OCI-LY7 (cell line): ENCODE results near the gene PRLHR. TPM values are rescaled to one million over a fixed set of nuclear protein-coding genes. Genes with fewer than 3 reads are reported as not detected.

Source experiments
- BruUV-seq: library from RNA; stranded (reverse); fragments of 400-500 nt; replicated peaks from 2 replicates; lab custom pipeline; 2021; lab: Mats Ljungman, UMichigan
- CTCF ChIA-PET: fragments of 300-600 bp; sonication (Branson Sonifier 250); formaldehyde crosslinking; loops from one replicate; lab custom pipeline; 2022; ENCODE audit warnings: antibody characterized with exemption; ENCODE audit not compliant: unreplicated experiment; lab: Charles Lee
- POLR2A ChIA-PET: fragments of 300-600 bp; sonication (Branson Sonifier 250); formaldehyde crosslinking; loops from one replicate; lab custom pipeline; 2022; ENCODE audit warnings: antibody characterized with exemption; lab: Charles Lee
- DNase-seq: peaks from one replicate; pipeline ENCODE4 v3.0.0-alpha.2; 2015; ENCODE audit warnings: low spot score
- H2AFZ ChIP-seq: fragments of 200-600 bp; sonication (generic), shearing (Covaris generic); 2 replicates; pipeline ENCODE4 v1.6.1; 2014; ENCODE audit warnings: mild to moderate bottlenecking, antibody characterized with exemption, low read length, moderate library complexity
- H3K27ac ChIP-seq: fragments of 200-600 bp; sonication (generic); 2 replicates; pipeline ENCODE4 v1.5.1; 2014; ENCODE audit warnings: mixed run types, low read depth, mild to moderate bottlenecking, moderate library complexity, low read length, inconsistent platforms; ENCODE audit not compliant: poor library complexity, severe bottlenecking
- H3K36me3 ChIP-seq: fragments of 200-600 bp; sonication (generic); 2 replicates; pipeline ENCODE4 v1.6.1; 2014; ENCODE audit warnings: mild to moderate bottlenecking, antibody characterized with exemption, low read length, moderate library complexity, mixed read lengths; ENCODE audit not compliant: insufficient read depth
- H3K4me1 ChIP-seq: fragments of 200-600 bp; sonication (generic); 2 replicates; pipeline ENCODE4 v1.5.1; 2014; ENCODE audit warnings: mild to moderate bottlenecking, low read length; ENCODE audit not compliant: insufficient read depth, poor library complexity, severe bottlenecking
- H3K4me2 ChIP-seq: fragments of 200-600 bp; sonication (generic); 2 replicates; pipeline ENCODE4 v1.6.1; 2014; ENCODE audit warnings: mild to moderate bottlenecking, low read length
- H3K4me3 ChIP-seq: fragments of 200-600 bp; sonication (generic); 2 replicates; pipeline ENCODE4 v1.5.1; 2014; ENCODE audit warnings: mild to moderate bottlenecking, low read depth, low read length; ENCODE audit not compliant: poor library complexity, severe bottlenecking
- H3K79me2 ChIP-seq: fragments of 200-600 bp; sonication (generic); 2 replicates; pipeline ENCODE4 v1.6.1; 2016; ENCODE audit warnings: low read depth, mild to moderate bottlenecking, low read length, moderate library complexity, mixed read lengths; ENCODE audit not compliant: insufficient read depth
- H3K9me2 ChIP-seq: fragments of 200-600 bp; sonication (generic); 2 replicates; pipeline ENCODE4 v1.6.1; 2016; ENCODE audit warnings: mild to moderate bottlenecking, low read length, mixed read lengths; ENCODE audit not compliant: insufficient read depth
- H3K9me3 ChIP-seq: fragments of 200-600 bp; sonication (generic); 2 replicates; pipeline ENCODE4 v1.6.1; 2014; ENCODE audit warnings: mild to moderate bottlenecking, mixed run types, low read length, mixed read lengths
- H4K20me1 ChIP-seq: fragments of 200-600 bp; sonication (generic); 2 replicates; pipeline ENCODE4 v1.6.1; 2014; ENCODE audit warnings: mild to moderate bottlenecking, antibody characterized with exemption, low read length, moderate library complexity, mixed read lengths; ENCODE audit not compliant: insufficient read depth
- CTCF ChIP-seq: fragments of 200-600 bp; sonication (generic); conservative IDR thresholded peaks from 2 replicates; pipeline ENCODE4 v1.5.1; 2014; ENCODE audit warnings: mild to moderate bottlenecking, antibody characterized with exemption, low read length, moderate library complexity, mixed read lengths
- EZH2phosphoT487 ChIP-seq: fragments of 200-600 bp; sonication (generic); IDR thresholded peaks from 2 replicates; pipeline ENCODE4 v1.6.1; 2018; ENCODE audit warnings: low read depth, borderline replicate concordance, mild to moderate bottlenecking, mixed run types, antibody characterized with exemption, low read length, moderate library complexity, mixed read lengths
- intact Hi-C: fragments of 100-400 bp; cut with micrococcal nuclease; formaldehyde crosslinking; loops from one replicate; pipeline ENCODE4 v1.10.0; 2022; ENCODE audit not compliant: unreplicated experiment
- total RNA-seq, 2 experiments: library from RNA; depleted of rRNA in 1 of 2; stranded (reverse); fragments of >200 nt in 1 of 2; shearing (Covaris generic) in 1 of 2; gene quantifications; 2 replicates each; pipeline ENCODE4 v1.2.3, GENCODE V29; 2014 to 2022

Gene PRLHR
- total RNA-seq, 2 experiments from 2014 or later, result not detected

GRCh38 chr10:118581340-118581739 lies 14.1 kb downstream of the PRLHR start:
- H3K79me2 ChIP-seq, result no peaks in the 10 kb centered on the region
- ChIA-PET POLR2A (no interaction called here), CTCF (no interaction called here)
- no peak overlapping the region for H3K4me3 ChIP-seq
- H3K36me3 ChIP-seq, result no peaks in the 10 kb centered on the region
- DNase-seq, result no peak
- H3K4me2 ChIP-seq, result no peak overlapping the region
- no TSS peak for BruUV-seq
- no peak overlapping the region for H3K27ac ChIP-seq
- intact Hi-C loops, result no loop called here
- H2AFZ ChIP-seq, result no peak overlapping the region
- H3K9me3 ChIP-seq, result no peaks in the 10 kb centered on the region; the same call in 1 of the 2 replicates
- no peaks in the 10 kb centered on the region for H3K4me1 ChIP-seq
- TF ChIP-seq CTCF (no peak), EZH2phosphoT487 (no peak)
- H4K20me1 ChIP-seq, result no peaks in the 10 kb centered on the region
- no peaks in the 10 kb centered on the region for H3K9me2 ChIP-seq

- CTCF ChIA-PET, result no interaction called here
- H3K4me1 ChIP-seq, result no peaks in the 10 kb centered on the region
- H2AFZ ChIP-seq, result no peak overlapping the region
- no peak overlapping the region for H3K27ac ChIP-seq
- no peaks in the 10 kb centered on the region for H3K9me2 ChIP-seq
- H3K4me2 ChIP-seq, result no peak overlapping the region
- intact Hi-C loops, result no loop called here
- no peaks in the 10 kb centered on the region for H4K20me1 ChIP-seq
- H3K4me3 ChIP-seq, result no peak overlapping the region
- no peak for TF ChIP-seq EZH2phosphoT487
- no peak for TF ChIP-seq CTCF
- H3K36me3 ChIP-seq, result no peaks in the 10 kb centered on the region
- no TSS peak for BruUV-seq
- no peak for DNase-seq
- POLR2A ChIA-PET, result interaction anchor here (0.7 kb wide), 1 partner anchor 10 kb away, joined by 5 read pairs; no protein-coding TSS in a partner anchor
- no peaks in the 10 kb centered on the region; the same call in 1 of the 2 replicates for H3K9me3 ChIP-seq
- no peaks in the 10 kb centered on the region for H3K79me2 ChIP-seq
Measured at GRCh38 chr10:118580702-118581101, 14.7 kb downstream of the PRLHR start.

GRCh38 chr10:118573512-118573911 lies 21.9 kb downstream of the PRLHR start:
- no peaks in the 10 kb centered on the region for H4K20me1 ChIP-seq
- ChIA-PET CTCF (no interaction called here), POLR2A (no interaction called here)
- intact Hi-C loops, result loop anchor here (5.0 kb wide), 1 partner anchor 49 kb away; no protein-coding TSS in a partner anchor
- no peaks in the 10 kb centered on the region for H3K4me1 ChIP-seq
- H3K27ac ChIP-seq, result no peak overlapping the region
- H3K9me3 ChIP-seq, result no peaks in the 10 kb centered on the region
- no peak overlapping the region for H3K4me2 ChIP-seq
- TF ChIP-seq CTCF (no peak), EZH2phosphoT487 (no peak)
- BruUV-seq, result no TSS peak
- no peak overlapping the region for H3K4me3 ChIP-seq
- no peaks in the 10 kb centered on the region for H3K79me2 ChIP-seq
- no peak overlapping the region for H2AFZ ChIP-seq
- no peaks in the 10 kb centered on the region for H3K36me3 ChIP-seq
- DNase-seq, result no peak
- H3K9me2 ChIP-seq, result no peaks in the 10 kb centered on the region
